ENCODE data around the gene CADPS2. TPM values are rescaled to one million over a fixed set of nuclear protein-coding genes. Genes with fewer than 3 reads are reported as not detected.

Gene CADPS2
- total RNA-seq, 1 donor from 2014 or later, result 19.1 TPM

GRCh38 chr7:122695816-122696215 is 190.4 kb downstream of the CADPS2 start:
- no peaks in the 10 kb centered on the region for H3K36me3 ChIP-seq

GRCh38 chr7:122694697-122695096 is 191.6 kb downstream of the CADPS2 start:
- TF ChIP-seq CTCF (IDR thresholded peaks at IDR 0.05), result no peak
- TF ChIP-seq EZH2 (IDR thresholded peaks at IDR 0.05), result no peak
- TF ChIP-seq EZH2phosphoT487 (IDR thresholded peaks at IDR 0.05), result no peak
- Mint-ChIP-seq H3K27ac (no peak overlapping the region), H3K36me3 (peaks cover 10% of the 10 kb centered on the region), H3K4me1 (peaks cover 23% of the 10 kb centered on the region), H3K27me3 (ENCODE audit: insufficient read depth, low read depth) (peaks cover 8% of the 10 kb centered on the region), H3K9me3 (peaks cover 7% of the 10 kb centered on the region), H3K4me3 (no peak overlapping the region)
- H3K36me3 ChIP-seq, result no peaks in the 10 kb centered on the region
- H3K27me3 ChIP-seq, result no peaks in the 10 kb centered on the region
- H3K4me1 ChIP-seq, result peaks cover 28% of the 10 kb centered on the region
- H3K79me2 ChIP-seq (ENCODE audit: low read depth), result no peaks in the 10 kb centered on the region
- no peaks in the 10 kb centered on the region for H3K9me3 ChIP-seq (ENCODE audit: low read depth)
- no peak overlapping the region for H2AFZ ChIP-seq (replicated peaks)
- no peak overlapping the region for H3K4me3 ChIP-seq
- H3K27ac ChIP-seq, result no peak overlapping the region
- no peaks in the 10 kb centered on the region for H4K20me1 ChIP-seq (ENCODE audit: low read depth)
- H3K4me2 ChIP-seq, result no peak overlapping the region
- H3F3A ChIP-seq (ENCODE audit: low read depth), result peaks cover 5% of the 10 kb centered on the region
- DNase-seq (ENCODE audit: low spot score), result no peak
- H3K9ac ChIP-seq, result no peak overlapping the region

More at GRCh38 chr7:122695816-122696215, 190.4 kb downstream of the CADPS2 start:
- Mint-ChIP-seq H3K27me3 (ENCODE audit: insufficient read depth, low read depth) (peaks cover 8% of the 10 kb centered on the region), H3K36me3 (peaks cover 10% of the 10 kb centered on the region), H3K27ac (peak overlapping the region; percentile 54), H3K4me1 (peaks cover 23% of the 10 kb centered on the region), H3K4me3 (no peak overlapping the region), H3K9me3 (peaks cover 7% of the 10 kb centered on the region)
- H2AFZ ChIP-seq (replicated peaks), result no peak overlapping the region
- H3K4me1 ChIP-seq, result peaks cover 28% of the 10 kb centered on the region
- no peaks in the 10 kb centered on the region for H4K20me1 ChIP-seq (ENCODE audit: low read depth)
- no peak overlapping the region for H3K9ac ChIP-seq
- no peaks in the 10 kb centered on the region for H3K79me2 ChIP-seq (ENCODE audit: low read depth)
- no peak for DNase-seq (ENCODE audit: low spot score)
- TF ChIP-seq EZH2phosphoT487 (IDR thresholded peaks at IDR 0.05) (no peak), CTCF (IDR thresholded peaks at IDR 0.05) (no peak)
- H3K4me3 ChIP-seq, result no peak overlapping the region
- no peak overlapping the region for H3K27ac ChIP-seq
- H3K27me3 ChIP-seq, result no peaks in the 10 kb centered on the region
- no peak overlapping the region for H3K4me2 ChIP-seq
- H3K9me3 ChIP-seq (ENCODE audit: low read depth), result no peaks in the 10 kb centered on the region
- H3F3A ChIP-seq (ENCODE audit: low read depth), result peaks cover 5% of the 10 kb centered on the region

- H3K9ac ChIP-seq, result no peak overlapping the region
- H3K4me3 Mint-ChIP-seq, result no peak overlapping the region
- no peaks in the 10 kb centered on the region for H4K20me1 ChIP-seq (ENCODE audit: low read depth)
- H3K4me1 Mint-ChIP-seq, result peaks cover 29% of the 10 kb centered on the region
- no peak overlapping the region for H2AFZ ChIP-seq (replicated peaks)
- peaks cover 28% of the 10 kb centered on the region for H3K4me1 ChIP-seq
- TF ChIP-seq CTCF (IDR thresholded peaks at IDR 0.05) (no peak), EZH2phosphoT487 (IDR thresholded peaks at IDR 0.05) (no peak), EZH2 (IDR thresholded peaks at IDR 0.05) (no peak)
- peaks cover 8% of the 10 kb centered on the region for H3K27me3 Mint-ChIP-seq (ENCODE audit: insufficient read depth, low read depth)
- H3F3A ChIP-seq (ENCODE audit: low read depth), result peaks cover 5% of the 10 kb centered on the region
- H3K36me3 Mint-ChIP-seq, result peaks cover 8% of the 10 kb centered on the region
- no peaks in the 10 kb centered on the region for H3K79me2 ChIP-seq (ENCODE audit: low read depth)
- H3K27me3 ChIP-seq, result no peaks in the 10 kb centered on the region
- peak overlapping the region; percentile 16 for H3K27ac Mint-ChIP-seq
- no peak overlapping the region for H3K4me3 ChIP-seq
- H3K4me2 ChIP-seq, result no peak overlapping the region
- no peaks in the 10 kb centered on the region for H3K36me3 ChIP-seq
- peaks cover 7% of the 10 kb centered on the region for H3K9me3 Mint-ChIP-seq
- no peak for DNase-seq (ENCODE audit: low spot score)
- no peak overlapping the region for H3K27ac ChIP-seq
- no peaks in the 10 kb centered on the region for H3K9me3 ChIP-seq (ENCODE audit: low read depth)
Measured at GRCh38 chr7:122692769-122693309, 193.4 kb downstream of the CADPS2 start.

Data from neural progenitor cell (in vitro differentiated cells).